ENCODE results near the gene HEPHL1.

DNA sequence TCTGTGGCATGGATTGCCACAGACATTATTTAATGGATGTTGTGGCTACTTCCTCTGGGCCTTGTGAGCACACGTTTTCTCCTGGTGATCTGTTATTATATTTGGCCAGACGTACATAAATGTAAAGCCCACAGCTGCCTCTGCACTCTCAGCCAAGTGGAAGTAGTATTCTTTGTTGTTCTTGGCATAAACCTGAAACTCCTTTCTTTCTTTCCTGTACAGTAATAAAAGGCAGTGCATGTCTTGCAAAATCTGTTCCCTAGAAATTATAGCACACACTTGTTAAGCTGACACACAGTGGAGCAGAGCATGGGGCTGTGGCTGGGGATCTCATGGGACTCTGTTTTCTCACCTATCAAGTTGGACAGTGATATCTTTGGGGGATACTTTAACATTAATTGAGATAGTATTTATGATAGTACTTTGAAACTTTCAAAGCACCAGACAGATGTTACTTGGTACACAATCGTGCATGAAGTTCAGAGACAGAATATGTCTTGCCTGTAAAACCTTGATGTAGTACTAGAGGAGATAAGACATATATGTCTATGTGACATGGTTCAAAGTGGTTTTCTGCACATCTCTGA lies 128.4 kb downstream of the HEPHL1 start:
- TF ChIP-seq, protein P1, sequence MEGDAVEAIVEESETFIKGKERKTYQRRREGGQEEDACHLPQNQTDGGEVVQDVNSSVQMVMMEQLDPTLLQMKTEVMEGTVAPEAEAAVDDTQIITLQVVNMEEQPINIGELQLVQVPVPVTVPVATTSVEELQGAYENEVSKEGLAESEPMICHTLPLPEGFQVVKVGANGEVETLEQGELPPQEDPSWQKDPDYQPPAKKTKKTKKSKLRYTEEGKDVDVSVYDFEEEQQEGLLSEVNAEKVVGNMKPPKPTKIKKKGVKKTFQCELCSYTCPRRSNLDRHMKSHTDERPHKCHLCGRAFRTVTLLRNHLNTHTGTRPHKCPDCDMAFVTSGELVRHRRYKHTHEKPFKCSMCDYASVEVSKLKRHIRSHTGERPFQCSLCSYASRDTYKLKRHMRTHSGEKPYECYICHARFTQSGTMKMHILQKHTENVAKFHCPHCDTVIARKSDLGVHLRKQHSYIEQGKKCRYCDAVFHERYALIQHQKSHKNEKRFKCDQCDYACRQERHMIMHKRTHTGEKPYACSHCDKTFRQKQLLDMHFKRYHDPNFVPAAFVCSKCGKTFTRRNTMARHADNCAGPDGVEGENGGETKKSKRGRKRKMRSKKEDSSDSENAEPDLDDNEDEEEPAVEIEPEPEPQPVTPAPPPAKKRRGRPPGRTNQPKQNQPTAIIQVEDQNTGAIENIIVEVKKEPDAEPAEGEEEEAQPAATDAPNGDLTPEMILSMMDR (IDR thresholded peaks at IDR 0.05) = no peak
- no peak for TF ChIP-seq EZH2 (IDR thresholded peaks at IDR 0.05)

Measured in neural progenitor cell (in vitro differentiated cells).